HepG2 (cell line): ENCODE data around the gene UBE2U. TPM values are rescaled to one million over a fixed set of nuclear protein-coding genes. Genes with fewer than 3 reads are reported as not detected.

Source experiments
- ATAC-seq: fragments of 200-7000 bp; cut with Tn5 transposase; 3 replicates; pipeline ENCODE4 v1.9.1; 2020; ENCODE audit warnings: mild to moderate bottlenecking, moderate library complexity
- BruUV-seq: library from RNA; stranded (reverse); fragments of 400-500 nt; replicated peaks from 2 replicates; lab custom pipeline; 2021; lab: Mats Ljungman, UMichigan
- CTCF ChIA-PET: fragments of 300-600 bp; formaldehyde crosslinking; extraction: SDS; loops from one replicate; lab custom pipeline; 2021; ENCODE audit warnings: low total read pairs, inconsistent platforms, low intra/inter-chr PET ratio; lab: Yijun Ruan, JAX
- POLR2A ChIA-PET: fragments of 350-600 bp; sonication (Branson Sonifier 250); formaldehyde crosslinking; loops from one replicate; lab custom pipeline; 2020; ENCODE audit warnings: antibody characterized with exemption, inconsistent platforms; lab: Yijun Ruan, JAX
- DNase-seq: peaks from one replicate; pipeline ENCODE4 v3.0.0-alpha.2; 2015; ENCODE audit warnings: low spot score
- FAIRE-seq: peaks from 3 replicates; lab custom pipeline; 2011; peaks lifted over from hg19 to GRCh38; lab: Jason Lieb, UNC
- H2AFZ ChIP-seq: one replicate; pipeline ENCODE4 v1.6.1; 2011; ENCODE audit warnings: low read length, inconsistent platforms
- H3K27ac ChIP-seq: fragments of 300-600 bp; 3 replicates; pipeline ENCODE4 v1.8.0; 2011; ENCODE audit warnings: mixed run types, mild to moderate bottlenecking, mixed read lengths, low read length, inconsistent platforms; ENCODE audit not compliant: insufficient read depth; ENCODE audit errors: extremely low read length
- H3K27me3 ChIP-seq, 2 experiments: fragments of 200-600 bp in 1 of 2; 2 replicates in 1 of 2; 3 replicates in 1 of 2; pipeline versions ENCODE4 v1.6.0 to v1.8.0; 2011; ENCODE audit warnings: low read length in 2 of 2, mild to moderate bottlenecking in 2 of 2, moderate library complexity in 2 of 2, inconsistent platforms in 1 of 2; ENCODE audit not compliant: insufficient read depth in 2 of 2, control insufficient read depth in 1 of 2
- H3K36me3 ChIP-seq, 2 experiments: fragments of 200-600 bp in 1 of 2; replicated peaks in 1 of 2; 2 replicates in 1 of 2; 3 replicates in 1 of 2; pipeline versions ENCODE4 v1.5.1 to v1.8.0; 2011; ENCODE audit warnings: low read length in 2 of 2, inconsistent platforms in 1 of 2; ENCODE audit not compliant: insufficient read depth in 2 of 2, control insufficient read depth in 1 of 2
- H3K4me1 ChIP-seq: 2 replicates; pipeline ENCODE4 v1.5.1; 2012; ENCODE audit warnings: low read length, inconsistent platforms; ENCODE audit not compliant: insufficient read depth
- H3K4me2 ChIP-seq: 2 replicates; pipeline ENCODE4 v1.6.0; 2011; ENCODE audit warnings: low read depth, low read length, inconsistent platforms
- H3K4me3 ChIP-seq, 3 experiments: fragments of 200-600 bp in 1 of 3; sonication (generic), shearing (Covaris generic) in 1 of 3; replicated peaks in 1 of 3; 2 replicates each; pipeline ENCODE4 v1.5.1; 2011 to 2016; ENCODE audit warnings: low read length in 3 of 3, inconsistent platforms in 2 of 3, low read depth in 2 of 3, mild to moderate bottlenecking in 2 of 3, control low read depth in 1 of 3, mixed read lengths in 1 of 3; ENCODE audit not compliant: insufficient read depth in 1 of 3
- H3K79me2 ChIP-seq: one replicate; pipeline ENCODE4 v1.6.1; 2011; ENCODE audit warnings: low read length, inconsistent platforms; ENCODE audit not compliant: insufficient read depth
- H3K9ac ChIP-seq: 2 replicates; pipeline ENCODE4 v1.6.0; 2011; ENCODE audit warnings: mild to moderate bottlenecking, low read depth, low read length, inconsistent platforms; ENCODE audit not compliant: insufficient read depth
- H3K9me3 ChIP-seq: 2 replicates; pipeline ENCODE4 v1.5.1; 2012; ENCODE audit warnings: mild to moderate bottlenecking, low read length
- H4K20me1 ChIP-seq: 2 replicates; pipeline ENCODE4 v1.6.0; 2011; ENCODE audit warnings: inconsistent platforms, mild to moderate bottlenecking, low read length, moderate library complexity; ENCODE audit not compliant: insufficient read depth
- FOXA1 ChIP-seq, 2 experiments: fragments of 450-650 bp in 1 of 2; sonication (generic) in 1 of 2; formaldehyde crosslinking in 1 of 2; IDR thresholded peaks; 2 replicates each; pipeline versions ENCODE4 v1.4.0 to v1.6.1; 2016 to 2020; ENCODE audit warnings: missing genetic modification reagents in 1 of 2
- PRPF4 ChIP-seq: fragments of 200-400 bp; formaldehyde crosslinking; IDR thresholded peaks from 2 replicates; pipeline ENCODE4 v1.6.1; 2016; ENCODE audit warnings: low read length, low read depth; ENCODE audit not compliant: poor library complexity, severe bottlenecking
- SMC3 ChIP-seq: IDR thresholded peaks from 2 replicates; pipeline ENCODE4 v1.6.1; 2011; ENCODE audit warnings: low read length, improper control_type of control experiment
- STAG1 ChIP-seq: sonication (generic); formaldehyde crosslinking; IDR thresholded peaks from 2 replicates; pipeline ENCODE4 v1.4.0; 2020; ENCODE audit warnings: missing genetic modification reagents
- U2AF1 ChIP-seq: fragments of 200-400 bp; formaldehyde crosslinking; optimal IDR thresholded peaks from 2 replicates; pipeline ENCODE3; 2017; ENCODE audit warnings: mild to moderate bottlenecking, low read depth, low read length
- USF2 ChIP-seq, 2 experiments: sonication (generic) in 1 of 2; formaldehyde crosslinking in 1 of 2; IDR thresholded peaks; 2 replicates each; pipeline versions ENCODE4 v1.5.1 to v1.6.1; 2011 to 2020; ENCODE audit warnings: borderline replicate concordance in 1 of 2, low read depth in 1 of 2, low read length in 1 of 2, mild to moderate bottlenecking in 1 of 2, missing genetic modification reagents in 1 of 2, moderate library complexity in 1 of 2
- ZNF709 ChIP-seq: sonication (generic); formaldehyde crosslinking; IDR thresholded peaks from 2 replicates; pipeline ENCODE4 v1.5.0; 2020; ENCODE audit warnings: mild to moderate bottlenecking, missing genetic modification reagents
- WGBS: methylation state at CpG from one replicate; pipeline ENCODE4 v1.1.6; 2017; ENCODE audit warnings: low lambda C conversion rate; 5-methylcytosine and 5-hydroxymethylcytosine counted together
- in situ Hi-C: cut with HindIII; loops from 2 replicates; pipeline ENCODE4 v1.10.0; 2017; ENCODE audit warnings: low pct_unique_long_range_greater_than_20kb; ENCODE audit not compliant: extremely low pct_ligation_motif_present
- intact Hi-C: fragments of 100-400 bp; cut with micrococcal nuclease; formaldehyde crosslinking; loops from one replicate; pipeline ENCODE4 v1.10.0; 2022; ENCODE audit not compliant: unreplicated experiment
- polyA plus RNA-seq, 8 experiments: library from polyadenylated mRNA; depleted of rRNA in 3 of 8; stranded (reverse) in 7 of 8; unstranded in 1 of 8; fragments of >200 nt; fragmentation: Illumina TruSeq in 4 of 8; extraction: Trizol in 4 of 8; gene quantifications; 2 replicates each; pipeline versions ENCODE4 v1.2.1 to v1.2.3, GENCODE V29; 2011 to 2016; ENCODE audit warnings: low read depth in 4 of 8, missing spikeins in 1 of 8, mixed read lengths in 1 of 8; ENCODE audit not compliant: insufficient read depth in 1 of 8
- total RNA-seq, 5 experiments: library from RNA; depleted of rRNA; stranded (reverse); fragments of >200 nt; fragmentation: Illumina TruSeq; extraction: Trizol; gene quantifications; 2 replicates each; pipeline ENCODE4 v1.2.3, GENCODE V29; 2016; ENCODE audit warnings: low read depth in 1 of 5
- TF ChIP-seq, protein P1 (sequence below): sonication (generic); formaldehyde crosslinking; IDR thresholded peaks from 2 replicates; pipeline ENCODE4 v1.9.0; 2022; ENCODE audit warnings: missing genetic modification reagents, mild to moderate bottlenecking, borderline replicate concordance
- TF ChIP-seq, protein P2 (sequence below): sonication (generic); formaldehyde crosslinking; IDR thresholded peaks from 2 replicates; pipeline ENCODE4 v1.5.0; 2020; ENCODE audit warnings: mild to moderate bottlenecking, missing genetic modification reagents, borderline replicate concordance

Gene UBE2U
- total and polyA plus RNA-seq, 2 of the 13 experiments (the other 11 are each of a cell fraction or from before 2014, with no cell fraction given) = not detected

- no peaks in the 10 kb centered on the region for H3K79me2 ChIP-seq
- H3K4me3 ChIP-seq = no peak overlapping the region
- peak overlapping the region; percentile 21; the same call in 1 of the 2 replicates for H3K4me2 ChIP-seq
- peaks cover 15% of the 10 kb centered on the region; the same call in 1 of the 2 replicates for H3K4me1 ChIP-seq
- ATAC-seq (no peak), FAIRE-seq (no peak), DNase-seq (peak; percentile 14)
- in situ Hi-C loops = loop anchor here (5.0 kb wide), 1 partner anchor 626 kb away; no protein-coding TSS in a partner anchor
- ChIA-PET CTCF (no interaction called here), POLR2A (no interaction called here)
- H3K9ac ChIP-seq = no peak overlapping the region
- H4K20me1 ChIP-seq = no peaks in the 10 kb centered on the region
- intact Hi-C loops = loop anchor here (1.0 to 10.0 kb wide), 3 partner anchors 328 to 627 kb away; partner anchors contain the start of gene ROR1
- no peaks in the 10 kb centered on the region for H3K9me3 ChIP-seq
- no peak overlapping the region for H2AFZ ChIP-seq
- H3K36me3 ChIP-seq = no peaks in the 10 kb centered on the region
- peaks cover 0 to 2% of the 10 kb centered on the region in 2 experiments; a peak in 1 of 5 replicates for H3K27me3 ChIP-seq
- no TSS peak for BruUV-seq
- 33% methylated on average over 6 of the region's 6 CpGs for WGBS
- H3K27ac ChIP-seq = no peak overlapping the region
- no peak for TF ChIP-seq FOXA1 (IDR thresholded peaks at IDR 0.05)
- no peak for TF ChIP-seq FOXA1 (CRISPR knock-in tag; IDR thresholded peaks at IDR 0.05)
- TF ChIP-seq SMC3 = peak; percentile 39; the same call in 1 of the 2 replicates
- TF ChIP-seq ZNF709 = no peak
- TF ChIP-seq PRPF4 = no peak
- TF ChIP-seq, protein P1, sequence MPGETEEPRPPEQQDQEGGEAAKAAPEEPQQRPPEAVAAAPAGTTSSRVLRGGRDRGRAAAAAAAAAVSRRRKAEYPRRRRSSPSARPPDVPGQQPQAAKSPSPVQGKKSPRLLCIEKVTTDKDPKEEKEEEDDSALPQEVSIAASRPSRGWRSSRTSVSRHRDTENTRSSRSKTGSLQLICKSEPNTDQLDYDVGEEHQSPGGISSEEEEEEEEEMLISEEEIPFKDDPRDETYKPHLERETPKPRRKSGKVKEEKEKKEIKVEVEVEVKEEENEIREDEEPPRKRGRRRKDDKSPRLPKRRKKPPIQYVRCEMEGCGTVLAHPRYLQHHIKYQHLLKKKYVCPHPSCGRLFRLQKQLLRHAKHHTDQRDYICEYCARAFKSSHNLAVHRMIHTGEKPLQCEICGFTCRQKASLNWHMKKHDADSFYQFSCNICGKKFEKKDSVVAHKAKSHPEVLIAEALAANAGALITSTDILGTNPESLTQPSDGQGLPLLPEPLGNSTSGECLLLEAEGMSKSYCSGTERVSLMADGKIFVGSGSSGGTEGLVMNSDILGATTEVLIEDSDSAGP (CRISPR knock-in tag) = no peak
- TF ChIP-seq, protein P2, sequence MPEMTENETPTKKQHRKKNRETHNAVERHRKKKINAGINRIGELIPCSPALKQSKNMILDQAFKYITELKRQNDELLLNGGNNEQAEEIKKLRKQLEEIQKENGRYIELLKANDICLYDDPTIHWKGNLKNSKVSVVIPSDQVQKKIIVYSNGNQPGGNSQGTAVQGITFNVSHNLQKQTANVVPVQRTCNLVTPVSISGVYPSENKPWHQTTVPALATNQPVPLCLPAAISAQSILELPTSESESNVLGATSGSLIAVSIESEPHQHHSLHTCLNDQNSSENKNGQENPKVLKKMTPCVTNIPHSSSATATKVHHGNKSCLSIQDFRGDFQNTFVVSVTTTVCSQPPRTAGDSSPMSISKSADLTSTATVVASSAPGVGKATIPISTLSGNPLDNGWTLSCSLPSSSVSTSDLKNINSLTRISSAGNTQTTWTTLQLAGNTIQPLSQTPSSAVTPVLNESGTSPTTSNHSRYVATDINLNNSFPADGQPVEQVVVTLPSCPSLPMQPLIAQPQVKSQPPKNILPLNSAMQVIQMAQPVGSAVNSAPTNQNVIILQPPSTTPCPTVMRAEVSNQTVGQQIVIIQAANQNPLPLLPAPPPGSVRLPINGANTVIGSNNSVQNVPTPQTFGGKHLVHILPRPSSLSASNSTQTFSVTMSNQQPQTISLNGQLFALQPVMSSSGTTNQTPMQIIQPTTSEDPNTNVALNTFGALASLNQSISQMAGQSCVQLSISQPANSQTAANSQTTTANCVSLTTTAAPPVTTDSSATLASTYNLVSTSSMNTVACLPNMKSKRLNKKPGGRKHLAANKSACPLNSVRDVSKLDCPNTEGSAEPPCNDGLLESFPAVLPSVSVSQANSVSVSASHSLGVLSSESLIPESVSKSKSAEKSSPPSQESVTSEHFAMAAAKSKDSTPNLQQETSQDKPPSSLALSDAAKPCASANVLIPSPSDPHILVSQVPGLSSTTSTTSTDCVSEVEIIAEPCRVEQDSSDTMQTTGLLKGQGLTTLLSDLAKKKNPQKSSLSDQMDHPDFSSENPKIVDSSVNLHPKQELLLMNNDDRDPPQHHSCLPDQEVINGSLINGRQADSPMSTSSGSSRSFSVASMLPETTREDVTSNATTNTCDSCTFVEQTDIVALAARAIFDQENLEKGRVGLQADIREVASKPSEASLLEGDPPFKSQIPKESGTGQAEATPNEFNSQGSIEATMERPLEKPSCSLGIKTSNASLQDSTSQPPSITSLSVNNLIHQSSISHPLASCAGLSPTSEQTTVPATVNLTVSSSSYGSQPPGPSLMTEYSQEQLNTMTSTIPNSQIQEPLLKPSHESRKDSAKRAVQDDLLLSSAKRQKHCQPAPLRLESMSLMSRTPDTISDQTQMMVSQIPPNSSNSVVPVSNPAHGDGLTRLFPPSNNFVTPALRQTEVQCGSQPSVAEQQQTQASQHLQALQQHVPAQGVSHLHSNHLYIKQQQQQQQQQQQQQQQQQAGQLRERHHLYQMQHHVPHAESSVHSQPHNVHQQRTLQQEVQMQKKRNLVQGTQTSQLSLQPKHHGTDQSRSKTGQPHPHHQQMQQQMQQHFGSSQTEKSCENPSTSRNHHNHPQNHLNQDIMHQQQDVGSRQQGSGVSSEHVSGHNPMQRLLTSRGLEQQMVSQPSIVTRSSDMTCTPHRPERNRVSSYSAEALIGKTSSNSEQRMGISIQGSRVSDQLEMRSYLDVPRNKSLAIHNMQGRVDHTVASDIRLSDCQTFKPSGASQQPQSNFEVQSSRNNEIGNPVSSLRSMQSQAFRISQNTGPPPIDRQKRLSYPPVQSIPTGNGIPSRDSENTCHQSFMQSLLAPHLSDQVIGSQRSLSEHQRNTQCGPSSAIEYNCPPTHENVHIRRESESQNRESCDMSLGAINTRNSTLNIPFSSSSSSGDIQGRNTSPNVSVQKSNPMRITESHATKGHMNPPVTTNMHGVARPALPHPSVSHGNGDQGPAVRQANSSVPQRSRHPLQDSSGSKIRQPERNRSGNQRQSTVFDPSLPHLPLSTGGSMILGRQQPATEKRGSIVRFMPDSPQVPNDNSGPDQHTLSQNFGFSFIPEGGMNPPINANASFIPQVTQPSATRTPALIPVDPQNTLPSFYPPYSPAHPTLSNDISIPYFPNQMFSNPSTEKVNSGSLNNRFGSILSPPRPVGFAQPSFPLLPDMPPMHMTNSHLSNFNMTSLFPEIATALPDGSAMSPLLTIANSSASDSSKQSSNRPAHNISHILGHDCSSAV = no peak
- TF ChIP-seq STAG1 (CRISPR knock-in tag) = peak; percentile 33
- no peak for TF ChIP-seq U2AF1
- no peak for TF ChIP-seq USF2 (IDR thresholded peaks at IDR 0.05; ENCODE audit: low read depth, low read length)
- no peak for TF ChIP-seq USF2 (CRISPR knock-in tag; IDR thresholded peaks at IDR 0.05; ENCODE audit: borderline replicate concordance)
Measured at GRCh38 chr1:64242895-64243756, 39.7 kb downstream of the UBE2U start.
